Measurements from ENCODE around the gene ATXN1. TPM values are rescaled to one million over a fixed set of nuclear protein-coding genes. Genes with fewer than 3 reads are reported as not detected.

ATXN1 gene
- total and polyA plus RNA-seq, 2 of the 8 experiments (the other 6 are each of a cell fraction or from before 2014, with no cell fraction given) = 1.6 to 4.0 TPM

GRCh38 chr6:16504609-16505008, 256.7 kb downstream of the ATXN1 start:
- Histone ChIP-seq H3K4ac (replicated peaks; ENCODE audit: insufficient read length, low read depth, low read length) (no peak overlapping the region), H3K4me2 (ENCODE audit: insufficient read depth in 1 of 2, low read depth in 2 of 2, low read length in 2 of 2) (no peak overlapping the region), H4K20me1 (replicated peaks in 1 of 2; ENCODE audit: control insufficient read depth in 1 of 2, insufficient read depth in 2 of 2, low read length in 2 of 2) (no peaks in the 10 kb centered on the region), H2BK12ac (ENCODE audit: low read depth, low read length) (no peak overlapping the region), H3K4me1 (replicated peaks in 1 of 4; ENCODE audit: control insufficient read depth in 3 of 4, insufficient read depth in 4 of 4, low read length in 3 of 4) (no peaks in the 10 kb centered on the region), H3K27ac (ENCODE audit: low read depth, low read length) (no peak overlapping the region), H3K79me2 (ENCODE audit: control insufficient read depth in 1 of 2, insufficient read depth in 2 of 2, low read length in 2 of 2) (no peaks in the 10 kb centered on the region), H3K4me3 (ENCODE audit: extremely low read depth in 1 of 4, insufficient read depth in 2 of 4, low read depth in 3 of 4, low read length in 4 of 4) (no peak overlapping the region), H3K9me3 (ENCODE audit: insufficient read depth in 2 of 2, low read depth in 1 of 2, low read length in 1 of 2) (peaks cover 0 to 3% of the 10 kb centered on the region in 2 experiments; a peak in 1 of 4 replicates), H3K9ac (replicated peaks in 1 of 4; ENCODE audit: extremely low read depth in 1 of 4, low read depth in 3 of 4, low read length in 3 of 4) (no peak overlapping the region; a peak in 2 of 7 replicates), H3K36me3 (ENCODE audit: control insufficient read depth in 2 of 4, insufficient read depth in 4 of 4, low read length in 3 of 4) (no peaks in the 10 kb centered on the region), H3K79me1 (ENCODE audit: low read depth, low read length) (no peaks in the 10 kb centered on the region), H2BK20ac (ENCODE audit: low read length) (no peak overlapping the region), H4K8ac (ENCODE audit: extremely low read depth, insufficient read depth, low read length) (no peak overlapping the region), H2AK5ac (ENCODE audit: low read depth, low read length) (no peak overlapping the region), H2BK120ac (replicated peaks; ENCODE audit: low read depth, low read length) (no peak overlapping the region), H3K27me3 (replicated peaks in 1 of 4; ENCODE audit: control insufficient read depth in 3 of 4, extremely low read depth in 1 of 4, insufficient read depth in 3 of 4, low read length in 3 of 4) (no peaks in the 10 kb centered on the region), H3K14ac (ENCODE audit: insufficient read length) (no peak overlapping the region), H3K56ac (replicated peaks; ENCODE audit: insufficient read length, low read depth, low read length) (no peak overlapping the region), H2AFZ (ENCODE audit: low read length) (no peak overlapping the region), H4K5ac (ENCODE audit: insufficient read length, low read depth, low read length) (no peak overlapping the region), H3K23me2 (ENCODE audit: low read depth, low read length) (no peaks in the 10 kb centered on the region), H2BK5ac (ENCODE audit: low read depth, low read length) (no peak overlapping the region), H3K18ac (ENCODE audit: extremely low read depth, low read length) (no peak overlapping the region), H2BK15ac (ENCODE audit: low read length) (no peak overlapping the region), H4K91ac (replicated peaks; ENCODE audit: insufficient read length, low read length) (no peak overlapping the region), H3K23ac (ENCODE audit: insufficient read length) (no peak overlapping the region)
- POLR2A ChIA-PET (ENCODE audit: partially characterized antibody) = interaction anchor here (1.1 kb wide), 1 partner anchor 18 kb away, joined by 3 read pairs; no protein-coding TSS in a partner anchor
- CTCF ChIA-PET (ENCODE audit: partially characterized antibody) = interaction anchor here (0.6 to 2.1 kb wide), 8 partner anchors 9 to 1022 kb away, joined by 3 to 17 read pairs (median 3); no protein-coding TSS in a partner anchor
- 95% methylated on average over 5 of the region's 5 CpGs; no CpG with 5 or more reads in 1 of the 2 experiments for WGBS, 2 experiments (ENCODE audit: extremely low coverage in 1 of 2, insufficient coverage in 1 of 2, insufficient read length in 1 of 2, insufficient replicate concordance in 2 of 2, low coverage in 1 of 2, low lambda C conversion rate in 2 of 2, missing lambda C conversion rate in 1 of 2)
- DNase-seq (ENCODE audit: low read depth in 1 of 2, low spot score in 2 of 2) (no peak), FAIRE-seq (no peak)
- no peak for TF ChIP-seq POU5F1 (IDR thresholded peaks at IDR 0.05; ENCODE audit: low read depth, low read length)
- no peak for TF ChIP-seq BRCA1 (IDR thresholded peaks at IDR 0.05; ENCODE audit: low read depth, low read length)
- TF ChIP-seq SUZ12 (IDR thresholded peaks at IDR 0.05; ENCODE audit: low read length) = no peak
- no peak for TF ChIP-seq EP300 (IDR thresholded peaks at IDR 0.05; ENCODE audit: borderline replicate concordance in 1 of 2, low read depth in 2 of 2, low read length in 2 of 2)
- TF ChIP-seq RAD21 (IDR thresholded peaks at IDR 0.05 in 1 of 2, conservative IDR thresholded peaks at IDR 0.05 in 1 of 2; ENCODE audit: low read depth in 2 of 2, low read length in 2 of 2) = no peak
- no peak for TF ChIP-seq RNF2 (IDR thresholded peaks at IDR 0.05; ENCODE audit: borderline replicate concordance, low read depth, low read length, missing control alignments, poor library complexity, severe bottlenecking)
- TF ChIP-seq POLR2A (IDR thresholded peaks at IDR 0.05; ENCODE audit: control extremely low read depth in 1 of 2, low read depth in 2 of 2, low read length in 2 of 2) = no peak
- TF ChIP-seq KDM5A (IDR thresholded peaks at IDR 0.05; ENCODE audit: low read length) = no peak
- no peak for TF ChIP-seq EGR1 (IDR thresholded peaks at IDR 0.05; ENCODE audit: borderline replicate concordance, low read depth, low read length)
- TF ChIP-seq SRF (IDR thresholded peaks at IDR 0.05; ENCODE audit: low read depth, low read length) = no peak
- no peak for TF ChIP-seq CBX8 (IDR thresholded peaks at IDR 0.05; ENCODE audit: borderline replicate concordance, low read depth, low read length)
- no peak for TF ChIP-seq SIRT6 (IDR thresholded peaks at IDR 0.05; ENCODE audit: low read length)
- TF ChIP-seq SIX5 (IDR thresholded peaks at IDR 0.05; ENCODE audit: low read depth, low read length) = no peak
